Subcutaneous adipose tissue (tissue), 4 donors: ENCODE data around the gene RBM34. TPM values are rescaled to one million over a fixed set of nuclear protein-coding genes. Genes with fewer than 3 reads are reported as not detected.

Experiments used
- CTCF ChIP-seq: fragments of 450-650 bp; IDR thresholded peaks from one replicate; pipeline ENCODE4 v1.5.1; 2016; ENCODE audit warnings: low read depth, mild to moderate bottlenecking, control low read depth, antibody characterized with exemption, moderate library complexity
- total RNA-seq, 4 donors: library from RNA; depleted of rRNA; stranded (reverse); fragments of >200 nt; gene quantifications; one replicate each; pipeline ENCODE4 v1.1.0, GENCODE V29; 2016

The RBM34 gene
- total RNA-seq, 4 donors from 2014 or later: 32.2 to 57.8 (median 51.8) TPM

- TF ChIP-seq CTCF: no peak
These were observed 580 bp downstream of the RBM34 start for GRCh38 chr1:235160383-235160956.

- TF ChIP-seq CTCF: no peak
These were observed 2.4 kb downstream of the RBM34 start for GRCh38 chr1:235158680-235159079.

GRCh38 chr1:235157150-235157549 lies 3.9 kb downstream of the RBM34 start:
- TF ChIP-seq CTCF: no peak

- no peak for TF ChIP-seq CTCF
These were observed 4.3 kb downstream of the RBM34 start for GRCh38 chr1:235156740-235157139.

- TF ChIP-seq CTCF: no peak
These were observed 4.8 kb downstream of the RBM34 start for GRCh38 chr1:235156265-235156664.

GRCh38 chr1:235152235-235152634 lies 8.8 kb downstream of the RBM34 start:
- no peak for TF ChIP-seq CTCF

- no peak for TF ChIP-seq CTCF
These were observed 10.0 kb downstream of the RBM34 start for GRCh38 chr1:235151033-235151432.
